K562 (cell line): ENCODE measurements around the gene RAP1GAP2. TPM values are rescaled to one million over a fixed set of nuclear protein-coding genes. Genes with fewer than 3 reads are reported as not detected.

ENCODE experiments used
- ATAC-seq: fragments of 200-7000 bp; cut with Tn5 transposase; 3 replicates; pipeline ENCODE4 v1.9.1; 2020; ENCODE audit warnings: moderate library complexity
- BruUV-seq: library from RNA; stranded (reverse); fragments of 400-500 nt; replicated peaks from 2 replicates; lab custom pipeline; 2021; lab: Mats Ljungman, UMichigan
- CTCF ChIA-PET: fragments of 300-600 bp; formaldehyde crosslinking; extraction: SDS; loops from one replicate; lab custom pipeline; 2021; ENCODE audit warnings: low intra/inter-chr PET ratio; lab: Yijun Ruan, JAX
- POLR2A ChIA-PET: fragments of 300-600, 350-650 bp; sonication (Branson Sonifier 250); formaldehyde crosslinking; extraction: SDS; loops from one replicate; lab custom pipeline; 2021; ENCODE audit warnings: antibody characterized with exemption, inconsistent platforms; lab: Yijun Ruan, JAX
- DNase-seq, 4 experiments: peaks; one replicate each; pipeline versions ENCODE4 v3.0.0 to v3.0.0-alpha.2; 2011 to 2018; ENCODE audit warnings: low spot score in 3 of 4, mixed read lengths in 3 of 4; ENCODE audit errors: extremely low read depth in 1 of 4
- FAIRE-seq: peaks from 2 replicates; lab custom pipeline; 2011; peaks lifted over from hg19 to GRCh38; lab: Jason Lieb, UNC
- H2AFZ ChIP-seq: 2 replicates; pipeline ENCODE4 v1.6.0; 2011; ENCODE audit warnings: low read depth, low read length, control low read depth, inconsistent platforms
- H3K27ac ChIP-seq: fragments of 200-600 bp; 3 replicates; pipeline ENCODE4 v1.8.0; 2011; ENCODE audit warnings: low read depth, mild to moderate bottlenecking, control low read depth, inconsistent platforms, low read length, moderate library complexity, mixed read lengths; ENCODE audit errors: extremely low read depth
- H3K27me3 ChIP-seq, 2 experiments: fragments of 300-600 bp in 1 of 2; 2 replicates in 1 of 2; 3 replicates in 1 of 2; pipeline versions ENCODE4 v1.6.0 to v1.8.0; 2011; ENCODE audit warnings: inconsistent platforms in 2 of 2, low read length in 2 of 2, mild to moderate bottlenecking in 1 of 2, mixed read lengths in 1 of 2, moderate library complexity in 1 of 2; ENCODE audit not compliant: control insufficient read depth in 2 of 2, insufficient read depth in 2 of 2
- H3K36me3 ChIP-seq: fragments of 300-600 bp; 3 replicates; pipeline ENCODE4 v1.8.0; 2011; ENCODE audit warnings: mild to moderate bottlenecking, low read length, inconsistent platforms; ENCODE audit not compliant: control insufficient read depth, insufficient read depth
- H3K4me1 ChIP-seq, 2 experiments: fragments of 200-600 bp in 1 of 2; replicated peaks in 1 of 2; 2 replicates in 1 of 2; 3 replicates in 1 of 2; pipeline versions ENCODE4 v1.5.1 to v1.8.0; 2011; ENCODE audit warnings: inconsistent platforms in 2 of 2, low read length in 2 of 2, mild to moderate bottlenecking in 1 of 2, mixed read lengths in 1 of 2, moderate library complexity in 1 of 2; ENCODE audit not compliant: control insufficient read depth in 2 of 2, insufficient read depth in 2 of 2
- H3K4me2 ChIP-seq: 2 replicates; pipeline ENCODE4 v1.6.1; 2011; ENCODE audit warnings: low read length, control low read depth, inconsistent platforms, mixed read lengths; ENCODE audit not compliant: insufficient read depth
- H3K4me3 ChIP-seq: fragments of 200-600 bp; sonication (generic), shearing (Covaris generic); 2 replicates; pipeline ENCODE4 v1.5.1; 2016; ENCODE audit warnings: control low read depth, inconsistent platforms
- H3K79me2 ChIP-seq: fragments of 200-600 bp; 3 replicates; pipeline ENCODE4 v1.8.0; 2011; ENCODE audit warnings: low read length, inconsistent platforms; ENCODE audit not compliant: control insufficient read depth, insufficient read depth
- H3K9ac ChIP-seq, 2 experiments: 2 replicates each; pipeline versions ENCODE4 v1.6.0 to v1.6.1; 2011; ENCODE audit warnings: low read depth in 2 of 2, low read length in 2 of 2, control low read depth in 1 of 2, inconsistent platforms in 1 of 2, mild to moderate bottlenecking in 1 of 2, mixed read lengths in 1 of 2; ENCODE audit not compliant: insufficient read depth in 1 of 2
- H3K9me1 ChIP-seq: one replicate; pipeline ENCODE4 v1.6.0; 2011; ENCODE audit warnings: inconsistent platforms, mild to moderate bottlenecking, low read length, moderate library complexity; ENCODE audit not compliant: control insufficient read depth, insufficient read depth
- H3K9me3 ChIP-seq: replicated peaks from 2 replicates; pipeline ENCODE4 v1.5.1; 2011; ENCODE audit warnings: low read depth, low read length, inconsistent platforms; ENCODE audit not compliant: control insufficient read depth, insufficient read depth
- H4K20me1 ChIP-seq: replicated peaks from 2 replicates; pipeline ENCODE4 v1.6.1; 2011; ENCODE audit warnings: low read length, inconsistent platforms, mixed read lengths; ENCODE audit not compliant: control insufficient read depth, insufficient read depth
- NR3C1 ChIP-seq: sonication (generic); formaldehyde crosslinking; IDR thresholded peaks from 2 replicates; pipeline ENCODE4 v1.8.1; 2022; ENCODE audit warnings: missing genetic modification reagents
- OTX1 ChIP-seq: fragments of 450-650 bp; formaldehyde crosslinking; IDR thresholded peaks from 2 replicates; pipeline ENCODE4 v1.4.0; 2022; ENCODE audit warnings: mild to moderate bottlenecking
- ZNF695 ChIP-seq: fragments of 450-650 bp; formaldehyde crosslinking; IDR thresholded peaks from 2 replicates; pipeline ENCODE4 v1.4.0; 2020; ENCODE audit warnings: mild to moderate bottlenecking, moderate library complexity
- WGBS: fragments of 100-300 bp; shearing (Covaris generic); methylation state at CpG from one replicate; pipeline ENCODE4 v1.1.6; 2016; ENCODE audit warnings: low coverage, mixed read lengths; ENCODE audit not compliant: insufficient coverage; ENCODE audit errors: missing lambda C conversion rate; 5-methylcytosine and 5-hydroxymethylcytosine counted together
- in situ Hi-C: fragments of 300-500 bp; cut with MboI; formaldehyde crosslinking; loops from 4 replicates; pipeline ENCODE4 v1.15.0; 2018; ENCODE audit warnings: inconsistent platforms, mixed read lengths
- intact Hi-C: fragments of 100-400 bp; cut with micrococcal nuclease; formaldehyde crosslinking; loops from 2 replicates; pipeline ENCODE4 v1.14.2; 2022
- polyA plus RNA-seq, 8 experiments: library from polyadenylated mRNA; depleted of rRNA in 4 of 8; stranded (reverse) in 5 of 8; unstranded in 3 of 8; fragments of >200 nt; fragmentation: Nextera tagmentation in 2 of 8; fragmentation: Illumina TruSeq in 1 of 8; extraction: Ambion mirVana in 2 of 8; extraction: Trizol in 1 of 8; gene quantifications; 2 replicates each; pipeline versions ENCODE4 v1.2.1 to v1.2.3, GENCODE V29; 2011 to 2014; ENCODE audit warnings: inconsistent platforms in 1 of 8, missing spikeins in 1 of 8
- total RNA-seq, 7 experiments: library from RNA; depleted of rRNA in 6 of 7; stranded (reverse); fragments of >200 nt in 6 of 7; fragmentation: Illumina TruSeq in 2 of 7; extraction: Trizol in 2 of 7; gene quantifications; 2 replicates each; pipeline versions ENCODE4 v1.2.1 to v1.2.3, GENCODE V29; 2011 to 2021; ENCODE audit warnings: low replicate concordance in 1 of 7
- TF ChIP-seq, protein P1 (sequence below): fragments of 450-650 bp; IDR thresholded peaks from 2 replicates; pipeline ENCODE4 v1.6.1; 2016; ENCODE audit warnings: mild to moderate bottlenecking, moderate library complexity
- TF ChIP-seq, protein P2 (sequence below): fragments of 450-650 bp; conservative IDR thresholded peaks from 2 replicates; pipeline ENCODE4 v1.6.1; 2016; ENCODE audit warnings: missing genetic modification characterization, low read depth, mild to moderate bottlenecking, control low read depth, missing compliant biosample characterization
- TF ChIP-seq, protein P3 (sequence below): IDR thresholded peaks from 2 replicates; pipeline ENCODE4 v1.6.1; 2014; ENCODE audit warnings: antibody characterized with exemption

The RAP1GAP2 gene
- total and polyA plus RNA-seq, 9 of the 15 experiments (the other 6 are each of a cell fraction or from before 2014, with no cell fraction given): 0.01 to 1.3 (median 0.42) TPM; not detected in 1

DNA sequence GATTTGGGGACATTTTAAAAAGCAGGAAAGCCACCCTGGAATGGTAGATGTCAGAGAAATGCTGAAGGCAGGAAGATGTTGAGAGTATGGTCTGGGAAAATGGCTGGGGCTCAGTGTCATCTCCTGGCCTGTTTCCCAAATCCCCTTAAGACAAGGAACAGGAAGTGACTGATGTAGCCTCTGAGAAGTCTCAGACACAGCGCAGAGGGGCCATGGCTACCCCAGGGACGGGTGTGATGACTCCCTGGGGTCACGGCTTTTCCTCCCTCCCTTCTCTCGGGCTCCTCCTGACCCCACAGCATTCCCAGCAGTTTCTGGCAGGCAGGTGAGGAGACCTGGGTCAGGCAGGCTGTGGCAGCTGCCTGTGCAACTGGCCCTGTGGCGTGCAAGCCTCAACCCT, 45.4 kb downstream of the RAP1GAP2 start:
- intact Hi-C loops (no loop called here), in situ Hi-C loops (loop anchor here (25.0 kb wide), 1 partner anchor 171 kb away; no protein-coding TSS in a partner anchor)
- Histone ChIP-seq H3K9ac (no peak overlapping the region), H3K79me2 (no peaks in the 10 kb centered on the region), H2AFZ (no peak overlapping the region), H3K36me3 (no peaks in the 10 kb centered on the region), H3K4me2 (no peak overlapping the region), H3K27ac (no peak overlapping the region), H3K4me3 (no peak overlapping the region), H3K9me3 (no peaks in the 10 kb centered on the region), H3K4me1 (no peaks in the 10 kb centered on the region; a peak in 1 of 5 replicates), H3K9me1 (no peaks in the 10 kb centered on the region), H3K27me3 (peaks cover under 1 to 24% of the 10 kb centered on the region in 2 experiments; a peak in 3 of 5 replicates), H4K20me1 (no peaks in the 10 kb centered on the region)
- ChIA-PET CTCF (no interaction called here), POLR2A (no interaction called here)
- no TSS peak for BruUV-seq
- FAIRE-seq (no peak), ATAC-seq (no peak), DNase-seq (no peak)
- WGBS: 4% methylated on average over 5 of the region's 5 CpGs
- TF ChIP-seq ZNF695 (CRISPR knock-in tag) (no peak), NR3C1 (no peak), OTX1 (no peak)
- TF ChIP-seq, protein P1, sequence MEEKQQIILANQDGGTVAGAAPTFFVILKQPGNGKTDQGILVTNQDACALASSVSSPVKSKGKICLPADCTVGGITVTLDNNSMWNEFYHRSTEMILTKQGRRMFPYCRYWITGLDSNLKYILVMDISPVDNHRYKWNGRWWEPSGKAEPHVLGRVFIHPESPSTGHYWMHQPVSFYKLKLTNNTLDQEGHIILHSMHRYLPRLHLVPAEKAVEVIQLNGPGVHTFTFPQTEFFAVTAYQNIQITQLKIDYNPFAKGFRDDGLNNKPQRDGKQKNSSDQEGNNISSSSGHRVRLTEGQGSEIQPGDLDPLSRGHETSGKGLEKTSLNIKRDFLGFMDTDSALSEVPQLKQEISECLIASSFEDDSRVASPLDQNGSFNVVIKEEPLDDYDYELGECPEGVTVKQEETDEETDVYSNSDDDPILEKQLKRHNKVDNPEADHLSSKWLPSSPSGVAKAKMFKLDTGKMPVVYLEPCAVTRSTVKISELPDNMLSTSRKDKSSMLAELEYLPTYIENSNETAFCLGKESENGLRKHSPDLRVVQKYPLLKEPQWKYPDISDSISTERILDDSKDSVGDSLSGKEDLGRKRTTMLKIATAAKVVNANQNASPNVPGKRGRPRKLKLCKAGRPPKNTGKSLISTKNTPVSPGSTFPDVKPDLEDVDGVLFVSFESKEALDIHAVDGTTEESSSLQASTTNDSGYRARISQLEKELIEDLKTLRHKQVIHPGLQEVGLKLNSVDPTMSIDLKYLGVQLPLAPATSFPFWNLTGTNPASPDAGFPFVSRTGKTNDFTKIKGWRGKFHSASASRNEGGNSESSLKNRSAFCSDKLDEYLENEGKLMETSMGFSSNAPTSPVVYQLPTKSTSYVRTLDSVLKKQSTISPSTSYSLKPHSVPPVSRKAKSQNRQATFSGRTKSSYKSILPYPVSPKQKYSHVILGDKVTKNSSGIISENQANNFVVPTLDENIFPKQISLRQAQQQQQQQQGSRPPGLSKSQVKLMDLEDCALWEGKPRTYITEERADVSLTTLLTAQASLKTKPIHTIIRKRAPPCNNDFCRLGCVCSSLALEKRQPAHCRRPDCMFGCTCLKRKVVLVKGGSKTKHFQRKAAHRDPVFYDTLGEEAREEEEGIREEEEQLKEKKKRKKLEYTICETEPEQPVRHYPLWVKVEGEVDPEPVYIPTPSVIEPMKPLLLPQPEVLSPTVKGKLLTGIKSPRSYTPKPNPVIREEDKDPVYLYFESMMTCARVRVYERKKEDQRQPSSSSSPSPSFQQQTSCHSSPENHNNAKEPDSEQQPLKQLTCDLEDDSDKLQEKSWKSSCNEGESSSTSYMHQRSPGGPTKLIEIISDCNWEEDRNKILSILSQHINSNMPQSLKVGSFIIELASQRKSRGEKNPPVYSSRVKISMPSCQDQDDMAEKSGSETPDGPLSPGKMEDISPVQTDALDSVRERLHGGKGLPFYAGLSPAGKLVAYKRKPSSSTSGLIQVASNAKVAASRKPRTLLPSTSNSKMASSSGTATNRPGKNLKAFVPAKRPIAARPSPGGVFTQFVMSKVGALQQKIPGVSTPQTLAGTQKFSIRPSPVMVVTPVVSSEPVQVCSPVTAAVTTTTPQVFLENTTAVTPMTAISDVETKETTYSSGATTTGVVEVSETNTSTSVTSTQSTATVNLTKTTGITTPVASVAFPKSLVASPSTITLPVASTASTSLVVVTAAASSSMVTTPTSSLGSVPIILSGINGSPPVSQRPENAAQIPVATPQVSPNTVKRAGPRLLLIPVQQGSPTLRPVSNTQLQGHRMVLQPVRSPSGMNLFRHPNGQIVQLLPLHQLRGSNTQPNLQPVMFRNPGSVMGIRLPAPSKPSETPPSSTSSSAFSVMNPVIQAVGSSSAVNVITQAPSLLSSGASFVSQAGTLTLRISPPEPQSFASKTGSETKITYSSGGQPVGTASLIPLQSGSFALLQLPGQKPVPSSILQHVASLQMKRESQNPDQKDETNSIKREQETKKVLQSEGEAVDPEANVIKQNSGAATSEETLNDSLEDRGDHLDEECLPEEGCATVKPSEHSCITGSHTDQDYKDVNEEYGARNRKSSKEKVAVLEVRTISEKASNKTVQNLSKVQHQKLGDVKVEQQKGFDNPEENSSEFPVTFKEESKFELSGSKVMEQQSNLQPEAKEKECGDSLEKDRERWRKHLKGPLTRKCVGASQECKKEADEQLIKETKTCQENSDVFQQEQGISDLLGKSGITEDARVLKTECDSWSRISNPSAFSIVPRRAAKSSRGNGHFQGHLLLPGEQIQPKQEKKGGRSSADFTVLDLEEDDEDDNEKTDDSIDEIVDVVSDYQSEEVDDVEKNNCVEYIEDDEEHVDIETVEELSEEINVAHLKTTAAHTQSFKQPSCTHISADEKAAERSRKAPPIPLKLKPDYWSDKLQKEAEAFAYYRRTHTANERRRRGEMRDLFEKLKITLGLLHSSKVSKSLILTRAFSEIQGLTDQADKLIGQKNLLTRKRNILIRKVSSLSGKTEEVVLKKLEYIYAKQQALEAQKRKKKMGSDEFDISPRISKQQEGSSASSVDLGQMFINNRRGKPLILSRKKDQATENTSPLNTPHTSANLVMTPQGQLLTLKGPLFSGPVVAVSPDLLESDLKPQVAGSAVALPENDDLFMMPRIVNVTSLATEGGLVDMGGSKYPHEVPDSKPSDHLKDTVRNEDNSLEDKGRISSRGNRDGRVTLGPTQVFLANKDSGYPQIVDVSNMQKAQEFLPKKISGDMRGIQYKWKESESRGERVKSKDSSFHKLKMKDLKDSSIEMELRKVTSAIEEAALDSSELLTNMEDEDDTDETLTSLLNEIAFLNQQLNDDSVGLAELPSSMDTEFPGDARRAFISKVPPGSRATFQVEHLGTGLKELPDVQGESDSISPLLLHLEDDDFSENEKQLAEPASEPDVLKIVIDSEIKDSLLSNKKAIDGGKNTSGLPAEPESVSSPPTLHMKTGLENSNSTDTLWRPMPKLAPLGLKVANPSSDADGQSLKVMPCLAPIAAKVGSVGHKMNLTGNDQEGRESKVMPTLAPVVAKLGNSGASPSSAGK: no peak
- TF ChIP-seq, protein P2, sequence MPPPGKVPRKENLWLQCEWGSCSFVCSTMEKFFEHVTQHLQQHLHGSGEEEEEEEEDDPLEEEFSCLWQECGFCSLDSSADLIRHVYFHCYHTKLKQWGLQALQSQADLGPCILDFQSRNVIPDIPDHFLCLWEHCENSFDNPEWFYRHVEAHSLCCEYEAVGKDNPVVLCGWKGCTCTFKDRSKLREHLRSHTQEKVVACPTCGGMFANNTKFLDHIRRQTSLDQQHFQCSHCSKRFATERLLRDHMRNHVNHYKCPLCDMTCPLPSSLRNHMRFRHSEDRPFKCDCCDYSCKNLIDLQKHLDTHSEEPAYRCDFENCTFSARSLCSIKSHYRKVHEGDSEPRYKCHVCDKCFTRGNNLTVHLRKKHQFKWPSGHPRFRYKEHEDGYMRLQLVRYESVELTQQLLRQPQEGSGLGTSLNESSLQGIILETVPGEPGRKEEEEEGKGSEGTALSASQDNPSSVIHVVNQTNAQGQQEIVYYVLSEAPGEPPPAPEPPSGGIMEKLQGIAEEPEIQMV (tag): no peak
- TF ChIP-seq, protein P3, sequence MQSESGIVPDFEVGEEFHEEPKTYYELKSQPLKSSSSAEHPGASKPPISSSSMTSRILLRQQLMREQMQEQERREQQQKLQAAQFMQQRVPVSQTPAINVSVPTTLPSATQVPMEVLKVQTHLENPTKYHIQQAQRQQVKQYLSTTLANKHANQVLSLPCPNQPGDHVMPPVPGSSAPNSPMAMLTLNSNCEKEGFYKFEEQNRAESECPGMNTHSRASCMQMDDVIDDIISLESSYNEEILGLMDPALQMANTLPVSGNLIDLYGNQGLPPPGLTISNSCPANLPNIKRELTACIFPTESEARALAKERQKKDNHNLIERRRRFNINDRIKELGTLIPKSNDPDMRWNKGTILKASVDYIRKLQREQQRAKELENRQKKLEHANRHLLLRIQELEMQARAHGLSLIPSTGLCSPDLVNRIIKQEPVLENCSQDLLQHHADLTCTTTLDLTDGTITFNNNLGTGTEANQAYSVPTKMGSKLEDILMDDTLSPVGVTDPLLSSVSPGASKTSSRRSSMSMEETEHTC: no peak
